ENCODE results near the gene PLSCR2.

Gene PLSCR2

GRCh38 chr3:146504498-146505197 is 35.3 kb upstream of the PLSCR2 start:
- Histone ChIP-seq H3K9ac (ENCODE audit: low read length) (no peak overlapping the region), H3K27me3 (ENCODE audit: low read length) (no peaks in the 10 kb centered on the region), H3K9me2 (replicated peaks; ENCODE audit: insufficient read depth, low read length) (no peaks in the 10 kb centered on the region), H3K27ac (ENCODE audit: low read depth, low read length) (no peak overlapping the region), H2AFZ (ENCODE audit: low read depth, low read length, severe bottlenecking) (no peak overlapping the region), H4K20me1 (ENCODE audit: low read depth, low read length) (no peaks in the 10 kb centered on the region), H3K4me3 (ENCODE audit: insufficient read depth, low read length, poor library complexity, severe bottlenecking) (no peak overlapping the region), H3K9me3 (ENCODE audit: insufficient read depth, low read length) (no peaks in the 10 kb centered on the region), H3F3A (ENCODE audit: insufficient read depth) (no peaks in the 10 kb centered on the region), H3K79me2 (ENCODE audit: insufficient read depth, low read length) (no peaks in the 10 kb centered on the region), H3K4me2 (ENCODE audit: low read depth, low read length, poor library complexity, severe bottlenecking) (no peak overlapping the region), H3K36me3 (ENCODE audit: low read length) (no peaks in the 10 kb centered on the region)
- TF ChIP-seq CTCF (IDR thresholded peaks at IDR 0.05; ENCODE audit: insufficient read depth, low read length, poor library complexity, severe bottlenecking) (no peak), EZH2phosphoT487 (conservative IDR thresholded peaks at IDR 0.05; ENCODE audit: low read length) (no peak)

- Histone ChIP-seq H3K27me3 (ENCODE audit: low read length) (no peaks in the 10 kb centered on the region), H3K4me3 (ENCODE audit: insufficient read depth, low read length, poor library complexity, severe bottlenecking) (no peak overlapping the region), H3K9me3 (ENCODE audit: insufficient read depth, low read length) (no peaks in the 10 kb centered on the region), H3K4me2 (ENCODE audit: low read depth, low read length, poor library complexity, severe bottlenecking) (no peak overlapping the region), H4K20me1 (ENCODE audit: low read depth, low read length) (no peaks in the 10 kb centered on the region), H2AFZ (ENCODE audit: low read depth, low read length, severe bottlenecking) (no peak overlapping the region), H3K36me3 (ENCODE audit: low read length) (no peaks in the 10 kb centered on the region), H3K9me2 (replicated peaks; ENCODE audit: insufficient read depth, low read length) (no peaks in the 10 kb centered on the region), H3F3A (ENCODE audit: insufficient read depth) (no peaks in the 10 kb centered on the region), H3K27ac (ENCODE audit: low read depth, low read length) (no peak overlapping the region), H3K79me2 (ENCODE audit: insufficient read depth, low read length) (no peaks in the 10 kb centered on the region), H3K9ac (ENCODE audit: low read length) (no peak overlapping the region)
- no peak for TF ChIP-seq EZH2phosphoT487 (conservative IDR thresholded peaks at IDR 0.05; ENCODE audit: low read length)
- TF ChIP-seq CTCF (IDR thresholded peaks at IDR 0.05; ENCODE audit: insufficient read depth, low read length, poor library complexity, severe bottlenecking): no peak
Measured at GRCh38 chr3:146503461-146504202, 34.3 kb upstream of the PLSCR2 start.

GRCh38 chr3:146502887-146503460 is 33.6 kb upstream of the PLSCR2 start:
- no peak overlapping the region for H3K4me2 ChIP-seq (ENCODE audit: low read depth, low read length, poor library complexity, severe bottlenecking)
- H3K27me3 ChIP-seq (ENCODE audit: low read length): no peaks in the 10 kb centered on the region
- no peak overlapping the region for H3K27ac ChIP-seq (ENCODE audit: low read depth, low read length)
- no peaks in the 10 kb centered on the region for H3K79me2 ChIP-seq (ENCODE audit: insufficient read depth, low read length)
- no peaks in the 10 kb centered on the region for H3K9me2 ChIP-seq (replicated peaks; ENCODE audit: insufficient read depth, low read length)
- TF ChIP-seq CTCF (IDR thresholded peaks at IDR 0.05; ENCODE audit: insufficient read depth, low read length, poor library complexity, severe bottlenecking) (no peak), EZH2phosphoT487 (conservative IDR thresholded peaks at IDR 0.05; ENCODE audit: low read length) (no peak)
- H3K9ac ChIP-seq (ENCODE audit: low read length): no peak overlapping the region
- no peaks in the 10 kb centered on the region for H3F3A ChIP-seq (ENCODE audit: insufficient read depth)
- H2AFZ ChIP-seq (ENCODE audit: low read depth, low read length, severe bottlenecking): no peak overlapping the region
- H3K9me3 ChIP-seq (ENCODE audit: insufficient read depth, low read length): no peaks in the 10 kb centered on the region
- no peaks in the 10 kb centered on the region for H3K36me3 ChIP-seq (ENCODE audit: low read length)
- H3K4me3 ChIP-seq (ENCODE audit: insufficient read depth, low read length, poor library complexity, severe bottlenecking): no peak overlapping the region
- H4K20me1 ChIP-seq (ENCODE audit: low read depth, low read length): no peaks in the 10 kb centered on the region
